Left lung (tissue), 10 donors: ENCODE measurements around the gene B3GNT4. TPM values are rescaled to one million over a fixed set of nuclear protein-coding genes. Genes with fewer than 3 reads are reported as not detected.
A peak's percentile ranks its signal among the peaks of the same experiment; 100 is the strongest.
"Not testable (repeated sequence)": the region's sequence is repeated elsewhere in the genome, so short reads cannot be mapped to it uniquely, and the experiment has no call there.

ENCODE experiments used
- ATAC-seq: fragments of 200-7000 bp; cut with Tn5 transposase; one replicate; pipeline ENCODE4 v1.9.1; 2020; ENCODE audit warnings: moderate library complexity
- DNase-seq, 4 donors: peaks; one replicate each; pipeline ENCODE4 v3.0.0-alpha.2; 2013 to 2020
- H3K27ac ChIP-seq, 2 donors: fragments of 200-600 bp; sonication (generic) in 1 of 2; one replicate each; pipeline versions ENCODE4 v1.5.0 to v1.8.0; 2020 to 2021
- H3K27me3 ChIP-seq, 2 donors: fragments of 200-600 bp; sonication (generic) in 1 of 2; one replicate each; pipeline versions ENCODE4 v1.5.0 to v1.8.0; 2020 to 2021
- H3K36me3 ChIP-seq, 2 donors: fragments of 200-600 bp; sonication (generic) in 1 of 2; one replicate each; pipeline versions ENCODE4 v1.5.0 to v1.8.0; 2020 to 2021
- H3K4me1 ChIP-seq, 2 donors: fragments of 200-600 bp; one replicate each; pipeline ENCODE4 v1.8.0; 2021
- H3K4me3 ChIP-seq, 2 donors: fragments of 200-600 bp; sonication (generic) in 1 of 2; one replicate each; pipeline versions ENCODE4 v1.5.0 to v1.8.0; 2020 to 2021; ENCODE audit warnings: mild to moderate bottlenecking in 1 of 2
- H3K9me3 ChIP-seq, 2 donors: fragments of 200-600 bp; sonication (generic) in 1 of 2; one replicate each; pipeline versions ENCODE4 v1.5.0 to v1.8.0; 2020 to 2021
- CTCF ChIP-seq, 2 donors: fragments of 200-600 bp; sonication (generic) in 1 of 2; IDR thresholded peaks; one replicate each; pipeline versions ENCODE4 v1.5.0 to v1.8.0; 2021; ENCODE audit warnings: antibody characterized with exemption in 2 of 2
- intact Hi-C, 2 donors: fragments of 100-400 bp; cut with DNase I; formaldehyde crosslinking; loops; one replicate each; pipeline versions ENCODE4 v1.11.2 to v1.14.2; 2022
- polyA plus RNA-seq, 6 donors: library from polyadenylated mRNA; unstranded; fragments of 120-200 nt; gene quantifications; one replicate each; pipeline ENCODE4 v1.2.1, GENCODE V29; 2013; ENCODE audit not compliant: insufficient read length in 6 of 6
- total RNA-seq, 2 donors: library from RNA; stranded (reverse); fragmentation: NEBNext Ultra II Directional; extraction: Animal tissue kit (Norgen Biotek cat#: 25700); gene quantifications; one replicate each; pipeline ENCODE4 v1.2.1, GENCODE V29; 2021
- donor health status: DM: no; HTN: yes; CAD: no.
- donor health status: DM: no; HTN: no; CAD: no.

B3GNT4 gene
- total and polyA plus RNA-seq, 8 donors: 0.22 to 1.6 (median 0.82) TPM

- intact Hi-C loops: no loop called here
- Histone ChIP-seq H3K4me1 (no peaks in the 10 kb centered on the region), H3K9me3 (no peaks in the 10 kb centered on the region), H3K27ac (peak overlapping the region in 1 of 2 donors; percentile 13), H3K36me3 (peaks cover 0 to 86% of the 10 kb centered on the region in 2 donors), H3K27me3 (no peaks in the 10 kb centered on the region), H3K4me3 (no peak overlapping the region)
- no peak for ATAC-seq
- no peak for DNase-seq
- no peak for TF ChIP-seq CTCF (IDR thresholded peaks at IDR 0.05)
Observed at GRCh38 chr12:122245553-122245952, 42.0 kb downstream of the B3GNT4 start.

- intact Hi-C loops: no loop called here
- H3K9me3 ChIP-seq: no peaks in the 10 kb centered on the region
- no peaks in the 10 kb centered on the region for H3K4me1 ChIP-seq
- H3K36me3 ChIP-seq: peaks cover 0 to 69% of the 10 kb centered on the region in 2 donors
- H3K27me3 ChIP-seq: no peaks in the 10 kb centered on the region
- DNase-seq (no peak), ATAC-seq (no peak)
- no peak overlapping the region for H3K4me3 ChIP-seq
- no peak overlapping the region for H3K27ac ChIP-seq
- TF ChIP-seq CTCF (IDR thresholded peaks at IDR 0.05): no peak
Observed at GRCh38 chr12:122250047-122250446, 46.5 kb downstream of the B3GNT4 start.

GRCh38 chr12:122250536-122250935 is 47.0 kb downstream of the B3GNT4 start:
- DNase-seq: no peak
- Histone ChIP-seq H3K9me3 (no peaks in the 10 kb centered on the region), H3K4me1 (no peaks in the 10 kb centered on the region), H3K36me3 (peaks cover 0 to 69% of the 10 kb centered on the region in 2 donors), H3K27me3 (no peaks in the 10 kb centered on the region), H3K27ac (no peak overlapping the region), H3K4me3 (no peak overlapping the region)
- ATAC-seq: no peak
- no peak for TF ChIP-seq CTCF (IDR thresholded peaks at IDR 0.05)
- intact Hi-C loops: no loop called here

- peaks cover 0 to 92% of the 10 kb centered on the region in 2 donors for H3K36me3 ChIP-seq
- H3K4me1 ChIP-seq, H3K4me3 ChIP-seq, ATAC-seq, H3K27me3 ChIP-seq, DNase-seq, H3K27ac ChIP-seq, H3K9me3 ChIP-seq, intact Hi-C loops: not testable (repeated sequence)
Observed at GRCh38 chr12:122258462-122258861, 55.0 kb downstream of the B3GNT4 start.

Other genes starting within 250 kb of the B3GNT4 start
- gene BCL7A, start 181.8 kb upstream of the B3GNT4 start, total RNA-seq: 10 to 100 TPM in 1 of 2 donors, 1 to 10 TPM in 1; 7.0 to 11.1 TPM
- gene BCL7A, start 181.8 kb upstream of the B3GNT4 start, polyA plus RNA-seq: 10 to 100 TPM; 15.9 to 18.4 (median 17.3) TPM
- 10 to 100 TPM; 48.1 to 62.6 TPM for gene MLXIP, start 125.0 kb upstream of the B3GNT4 start, total RNA-seq
- gene MLXIP, start 125.0 kb upstream of the B3GNT4 start, polyA plus RNA-seq: 10 to 100 TPM; 72.8 to 98.7 (median 81.7) TPM
- gene IL31, start 29.5 kb upstream of the B3GNT4 start, total RNA-seq: not detected
- not detected for gene IL31, start 29.5 kb upstream of the B3GNT4 start, polyA plus RNA-seq
- gene LRRC43, start 20.6 kb upstream of the B3GNT4 start, total RNA-seq: 1 to 10 TPM in 1 of 2 donors, under 1 TPM in 1; 0.70 to 2.1 TPM
- gene LRRC43, start 20.6 kb upstream of the B3GNT4 start, polyA plus RNA-seq: 1 to 10 TPM; 1.3 to 3.3 (median 2.6) TPM
- gene DIABLO, start 22.3 kb downstream of the B3GNT4 start, total RNA-seq: 10 to 100 TPM; 34.6 to 34.7 TPM
- 10 to 100 TPM; 52.4 to 63.8 (median 58.8) TPM for gene DIABLO, start 22.3 kb downstream of the B3GNT4 start, polyA plus RNA-seq
- gene VPS33A, start 62.8 kb downstream of the B3GNT4 start, total RNA-seq: 10 to 100 TPM; 18.7 to 21.4 TPM
- 10 to 100 TPM; 13.3 to 17.2 (median 16.3) TPM for gene VPS33A, start 62.8 kb downstream of the B3GNT4 start, polyA plus RNA-seq
- 100 to 1,000 TPM in 1 of 2 donors, 10 to 100 TPM in 1; 85.1 to 104 TPM for gene CLIP1, start 219.0 kb downstream of the B3GNT4 start, total RNA-seq
- gene CLIP1, start 219.0 kb downstream of the B3GNT4 start, polyA plus RNA-seq: 10 to 100 TPM; 31.2 to 34.2 (median 32.7) TPM